ENCODE results near the gene SEC61B.

- no peak for TF ChIP-seq CTCF (IDR thresholded peaks at IDR 0.05)
- TF ChIP-seq GTF2I (CRISPR knock-in tag; conservative IDR thresholded peaks at IDR 0.05), result no peak
Observed at GRCh38 chr9:99235069-99235468, 13.0 kb downstream of the SEC61B start.

Data from WTC11 (cell line).